ENCODE data around the gene PLK5. TPM values are rescaled to one million over a fixed set of nuclear protein-coding genes. Genes with fewer than 3 reads are reported as not detected.

The PLK5 gene
- polyA plus RNA-seq, 1 of the 3 experiments (the other 2 are of a cell fraction) = not detected

GRCh38 chr19:1566392-1567115 is 42.7 kb downstream of the PLK5 start (continued):
- TF ChIP-seq PBX3 (IDR thresholded peaks at IDR 0.05) (no peak), REST (IDR thresholded peaks at IDR 0.05; ENCODE audit: low read depth, low read length) (peak; percentile 59; the same call in 1 of the 2 replicates), RCOR1 (IDR thresholded peaks at IDR 0.05; ENCODE audit: low read length) (no peak), JUND (IDR thresholded peaks at IDR 0.05) (no peak), RFX5 (IDR thresholded peaks at IDR 0.05; ENCODE audit: low read length) (no peak), MEF2A (IDR thresholded peaks at IDR 0.05; ENCODE audit: borderline replicate concordance, low read depth) (no peak)

- Histone ChIP-seq H3K27ac (ENCODE audit: low read depth in 2 of 2, low read length in 1 of 2) (peak overlapping the region; percentile 86), H3K79me2 (ENCODE audit: insufficient read depth) (peaks cover 51% of the 10 kb centered on the region), H3K9me3 (no peaks in the 10 kb centered on the region), H3K9ac (peak overlapping the region; percentile 99), H3K4me2 (peak overlapping the region; percentile 95), H4K20me1 (ENCODE audit: insufficient read depth) (peaks cover 41% of the 10 kb centered on the region), H3K9me2 (no peaks in the 10 kb centered on the region), H2AFZ (ENCODE audit: low read depth) (no peak overlapping the region), H3K4me1 (ENCODE audit: control insufficient read depth in 1 of 2, insufficient read depth in 2 of 2, low read depth in 1 of 2, low read length in 1 of 2) (peaks cover 0 to 12% of the 10 kb centered on the region in 2 experiments; a peak in 2 of 4 replicates), H3K36me3 (replicated peaks in 1 of 2; ENCODE audit: control insufficient read depth in 1 of 2, insufficient read depth in 2 of 2, low read length in 1 of 2) (no peaks in the 10 kb centered on the region), H3K27me3 (ENCODE audit: insufficient read depth) (no peaks in the 10 kb centered on the region), H3F3A (replicated peaks; ENCODE audit: insufficient read depth) (peaks cover 6% of the 10 kb centered on the region), H3K4me3 (ENCODE audit: low read depth in 2 of 2, low read length in 1 of 2) (peak overlapping the region; percentile 66 to 93)
- peak; percentile 72 for DNase-seq
- 0% methylated on average over 11 of the region's 108 CpGs for WGBS (ENCODE audit: low lambda C conversion rate)
- ChIA-PET POLR2A (interaction anchor here (0.9 to 1.7 kb wide), 5 partner anchors 23 to 162 kb away, joined by 3 to 7 read pairs (median 4); no protein-coding TSS in a partner anchor), CTCF (interaction anchor here (1.1 to 5.0 kb wide), 2 partner anchors 9 to 22 kb away, joined by 3 to 37 read pairs; no protein-coding TSS in a partner anchor)
- TF ChIP-seq FOSL2 (IDR thresholded peaks at IDR 0.05; ENCODE audit: borderline replicate concordance, low read depth) (no peak), POLR2AphosphoS5 (IDR thresholded peaks at IDR 0.05; ENCODE audit: low read depth, low read length) (no peak), MXI1 (IDR thresholded peaks at IDR 0.05; ENCODE audit: low read depth, low read length) (no peak), SMC3 (IDR thresholded peaks at IDR 0.05; ENCODE audit: low read depth, low read length) (no peak), NFIC (IDR thresholded peaks at IDR 0.05; ENCODE audit: borderline replicate concordance) (no peak), RCOR1 (IDR thresholded peaks at IDR 0.05; ENCODE audit: low read length) (no peak), TAF1 (IDR thresholded peaks at IDR 0.05; ENCODE audit: borderline replicate concordance, low read depth, low read length) (no peak), JUND (IDR thresholded peaks at IDR 0.05) (no peak), NRF1 (IDR thresholded peaks at IDR 0.05; ENCODE audit: low read depth, low read length) (no peak), ELF1 (IDR thresholded peaks at IDR 0.05) (no peak), IRF3 (IDR thresholded peaks at IDR 0.05; ENCODE audit: low read depth, low read length) (no peak), TCF12 (IDR thresholded peaks at IDR 0.05) (no peak), RAD21 (IDR thresholded peaks at IDR 0.05; ENCODE audit: low read length) (no peak), EP300 (IDR thresholded peaks at IDR 0.05; ENCODE audit: borderline replicate concordance in 1 of 2, low read depth in 1 of 2, low read length in 1 of 2) (no peak), RXRA (IDR thresholded peaks at IDR 0.05; ENCODE audit: borderline replicate concordance, low read depth) (no peak), YY1 (IDR thresholded peaks at IDR 0.05; ENCODE audit: low read depth) (no peak)
Measured at GRCh38 chr19:1567116-1567847, 43.4 kb downstream of the PLK5 start.

Measured in SK-N-SH (cell line).